Activated CD4-positive, alpha-beta memory T cell treated with anti-CD3 and anti-CD28 coated beads, Interleukin-2, amount 10 ng/mL, durations not matched to agents 7 days and 5 days (primary cell): Measurements from ENCODE around the gene FDX1. TPM values are rescaled to one million over a fixed set of nuclear protein-coding genes. Genes with fewer than 3 reads are reported as not detected.

Source experiments
- CTCF ChIA-PET: fragments of 350-600 bp; sonication (Branson Sonifier 250); formaldehyde crosslinking; loops from one replicate; lab custom pipeline; 2021; ENCODE audit warnings: antibody characterized with exemption, inconsistent platforms; lab: Charles Lee
- POLR2A ChIA-PET: fragments of 350-600 bp; sonication (Branson Sonifier 250); formaldehyde crosslinking; loops from one replicate; lab custom pipeline; 2021; ENCODE audit warnings: antibody characterized with exemption; lab: Charles Lee
- DNase-seq: peaks from one replicate; pipeline ENCODE4 v3.0.0-alpha.2; 2020
- H3K27ac Mint-ChIP-seq: one replicate; pipeline ENCODE4 v1.8.0; 2021; ENCODE audit warnings: mild to moderate bottlenecking, mixed read lengths
- H3K27me3 Mint-ChIP-seq: one replicate; pipeline ENCODE4 v1.8.0; 2021; ENCODE audit warnings: mixed read lengths
- H3K36me3 Mint-ChIP-seq: one replicate; pipeline ENCODE4 v1.8.0; 2021; ENCODE audit warnings: low read depth, mixed read lengths
- H3K4me1 Mint-ChIP-seq: one replicate; pipeline ENCODE4 v1.8.0; 2021; ENCODE audit warnings: mixed read lengths
- H3K4me3 Mint-ChIP-seq: one replicate; pipeline ENCODE4 v1.8.0; 2021; ENCODE audit warnings: mild to moderate bottlenecking, mixed read lengths
- H3K9me3 Mint-ChIP-seq: one replicate; pipeline ENCODE4 v1.8.0; 2021; ENCODE audit warnings: mixed read lengths
- total RNA-seq, 2 experiments: library from RNA; stranded (reverse); gene quantifications; one replicate each; pipeline ENCODE4 v1.2.3, GENCODE V29; 2021

The FDX1 gene
- total RNA-seq, 2 experiments from 2014 or later, result 10.9 to 11.6 TPM

GRCh38 chr11:110422306-110422905 lies 7.3 kb upstream of the FDX1 start:
- Mint-ChIP-seq H3K4me1 (no peaks in the 10 kb centered on the region), H3K36me3 (peaks cover 3% of the 10 kb centered on the region), H3K4me3 (no peak overlapping the region), H3K9me3 (peaks cover 8% of the 10 kb centered on the region), H3K27ac (no peak overlapping the region), H3K27me3 (peaks cover 5% of the 10 kb centered on the region)
- ChIA-PET CTCF (interaction anchor here (0.9 kb wide), 1 partner anchor 13 kb away, joined by 3 read pairs; no protein-coding TSS in a partner anchor), POLR2A (no interaction called here)
- DNase-seq, result no peak

DNA sequence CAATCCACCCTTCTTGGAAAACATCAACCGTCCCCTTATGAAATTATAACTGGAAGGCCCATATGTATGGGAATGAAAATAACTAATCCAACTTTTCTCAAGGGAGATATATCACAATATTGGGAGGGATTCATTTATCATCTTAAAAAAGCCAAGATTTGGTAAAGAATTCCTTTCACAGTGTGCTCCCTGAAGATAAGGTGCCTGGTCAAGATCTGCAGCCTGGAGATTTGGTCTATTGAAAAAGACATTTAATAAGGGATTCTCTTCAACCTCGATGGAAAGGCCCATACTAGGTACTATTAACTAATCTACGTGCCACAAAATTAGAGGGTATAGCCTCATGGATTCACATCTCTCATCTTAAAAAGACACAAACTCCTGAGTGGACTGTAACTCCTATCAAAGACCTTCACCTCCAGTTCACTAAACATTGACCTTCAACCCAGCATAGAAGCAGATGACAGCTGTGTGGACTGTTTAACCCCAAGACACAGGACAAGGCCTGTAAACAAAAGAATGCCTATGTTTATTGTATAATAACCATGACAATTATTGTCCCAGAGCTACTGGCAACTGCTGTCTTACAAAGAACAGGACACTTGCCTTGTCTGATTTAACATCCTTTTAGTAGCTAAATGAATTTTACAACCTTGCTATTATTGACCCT lies 4.8 kb upstream of the FDX1 start:
- peaks cover 8% of the 10 kb centered on the region for H3K9me3 Mint-ChIP-seq

GRCh38 chr11:110425751-110426545 lies 3.8 kb upstream of the FDX1 start:
- DNase-seq, result no peak
- CTCF ChIA-PET, result interaction anchor here (0.6 to 1.7 kb wide), 5 partner anchors 9 to 228 kb away, joined by 3 to 6 read pairs (median 4); no protein-coding TSS in a partner anchor
- Mint-ChIP-seq H3K9me3 (peaks cover 4% of the 10 kb centered on the region), H3K36me3 (peaks cover 3% of the 10 kb centered on the region), H3K4me3 (no peak overlapping the region), H3K27me3 (no peaks in the 10 kb centered on the region), H3K27ac (no peak overlapping the region), H3K4me1 (peaks cover 13% of the 10 kb centered on the region)
- POLR2A ChIA-PET, result no interaction called here

More for the DNA sequence above, 4.8 kb upstream of the FDX1 start:
- no peak overlapping the region for H3K27ac Mint-ChIP-seq
- peaks cover 11% of the 10 kb centered on the region for H3K4me1 Mint-ChIP-seq
- CTCF ChIA-PET, result interaction anchor here (1.2 kb wide), 1 partner anchor 10 kb away, joined by 6 read pairs; no protein-coding TSS in a partner anchor
- DNase-seq, result no peak
- H3K27me3 Mint-ChIP-seq, result peaks cover 2% of the 10 kb centered on the region
- no peak overlapping the region for H3K4me3 Mint-ChIP-seq
- peaks cover 3% of the 10 kb centered on the region for H3K36me3 Mint-ChIP-seq
- POLR2A ChIA-PET, result no interaction called here

- H3K36me3 Mint-ChIP-seq, result peaks cover 3% of the 10 kb centered on the region
- DNase-seq, result no peak
- peaks cover 30% of the 10 kb centered on the region for H3K4me1 Mint-ChIP-seq
- no peak overlapping the region for H3K27ac Mint-ChIP-seq
- no peaks in the 10 kb centered on the region for H3K9me3 Mint-ChIP-seq
- ChIA-PET POLR2A (no interaction called here), CTCF (interaction anchor here (0.7 to 8.1 kb wide), 5 partner anchors 13 to 660 kb away, joined by 3 to 107 read pairs (median 13); no protein-coding TSS in a partner anchor)
- no peaks in the 10 kb centered on the region for H3K27me3 Mint-ChIP-seq
- no peak overlapping the region for H3K4me3 Mint-ChIP-seq
These were observed 1.7 kb upstream of the FDX1 start for GRCh38 chr11:110428040-110428439.

DNA sequence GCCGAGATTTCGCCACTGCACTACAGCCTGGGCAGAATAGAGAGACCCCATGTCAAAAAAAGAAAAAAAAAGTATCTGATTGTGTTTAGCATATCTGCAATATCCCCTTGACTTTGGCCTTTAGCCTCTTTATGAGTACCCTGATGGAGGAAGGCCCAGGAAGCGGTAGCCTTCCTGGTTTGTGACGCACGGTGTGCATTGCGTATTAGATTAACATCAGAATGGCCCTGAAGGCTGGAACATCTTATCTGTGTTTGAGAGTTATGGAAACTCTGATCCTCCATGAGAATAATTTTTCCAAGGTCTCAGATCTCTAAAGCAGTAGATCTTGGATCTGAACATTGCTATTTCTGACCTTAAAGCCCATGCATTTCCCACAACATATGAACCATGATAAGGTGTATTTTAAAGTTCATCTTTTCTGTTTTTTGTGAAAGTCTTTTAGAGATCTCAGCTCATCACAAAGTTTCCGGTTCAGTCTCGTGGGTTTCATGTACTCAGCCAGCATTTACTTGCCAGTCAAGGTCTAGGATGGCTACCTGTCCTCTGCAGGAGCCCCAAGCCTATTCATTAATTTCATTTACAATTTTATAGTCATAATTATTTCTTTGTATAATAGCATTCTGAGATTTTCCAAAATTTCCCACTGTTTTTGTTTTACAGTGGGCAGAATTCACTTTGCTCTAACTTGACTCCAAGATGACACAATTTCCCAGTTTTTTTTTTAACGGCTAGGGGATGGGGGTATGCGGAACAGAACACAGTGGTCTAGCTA lies 605 bp upstream of the FDX1 start:
- Mint-ChIP-seq H3K27ac (peak overlapping the region; percentile 72), H3K9me3 (no peaks in the 10 kb centered on the region), H3K36me3 (peaks cover 3% of the 10 kb centered on the region), H3K4me1 (peaks cover 40% of the 10 kb centered on the region), H3K27me3 (no peaks in the 10 kb centered on the region), H3K4me3 (peak overlapping the region; percentile 72)
- POLR2A ChIA-PET, result interaction anchor here (0.6 to 2.3 kb wide), 10 partner anchors 17 to 479 kb away, joined by 3 to 8 read pairs (median 3); partner anchors contain the start of gene RDX
- no peak for DNase-seq
- CTCF ChIA-PET, result interaction anchor here (0.6 to 8.1 kb wide), 24 partner anchors 9 to 990 kb away, joined by 3 to 107 read pairs (median 4); partner anchors contain the start of gene RDX

DNA sequence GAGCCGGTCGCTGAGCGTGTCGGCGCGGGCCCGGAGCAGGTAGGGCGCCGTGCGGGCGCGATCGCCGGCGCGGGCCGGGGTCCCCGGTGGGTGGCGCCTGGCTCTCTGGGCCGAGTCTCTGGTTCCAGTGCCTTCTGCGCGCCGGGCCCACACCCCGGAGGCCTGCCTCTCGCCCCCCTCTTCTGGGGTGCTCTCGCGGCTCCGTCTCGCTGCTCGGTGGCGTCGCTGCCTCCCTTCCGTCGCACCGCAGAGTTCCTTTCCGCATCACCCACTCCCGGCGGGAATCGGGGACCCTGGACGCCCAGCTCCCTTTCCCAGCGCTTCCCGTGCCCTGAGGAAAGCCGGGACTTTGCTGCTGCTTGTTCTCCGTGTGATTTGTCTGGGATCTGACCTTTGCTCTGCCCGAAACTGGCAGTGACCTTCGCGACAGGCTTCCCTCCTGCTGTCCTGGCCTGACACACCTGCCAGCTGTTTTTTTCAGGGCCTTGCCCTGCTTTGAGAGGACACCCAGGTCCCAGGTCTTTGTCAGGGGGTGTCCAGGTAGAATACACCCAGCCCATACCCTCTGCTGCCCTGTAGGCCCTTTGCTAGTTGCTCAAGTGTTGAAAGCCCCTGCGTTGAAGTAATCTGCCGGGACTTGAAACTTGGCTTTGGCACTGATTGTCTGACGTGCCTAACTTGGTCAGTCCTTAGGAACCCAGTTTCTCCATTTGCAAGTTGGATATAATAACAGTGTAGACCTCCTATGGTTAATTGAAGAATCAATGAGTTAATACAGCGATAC lies 711 bp downstream of the FDX1 start:
- H3K36me3 Mint-ChIP-seq, result peaks cover 3% of the 10 kb centered on the region
- peak; percentile 18 for DNase-seq
- peak overlapping the region; percentile 86 for H3K27ac Mint-ChIP-seq
- no peaks in the 10 kb centered on the region for H3K27me3 Mint-ChIP-seq
- no peaks in the 10 kb centered on the region for H3K9me3 Mint-ChIP-seq
- CTCF ChIA-PET, result interaction anchor here (1.0 to 8.1 kb wide), 14 partner anchors 10 to 361 kb away, joined by 3 to 107 read pairs (median 6); partner anchors contain the start of gene RDX
- POLR2A ChIA-PET, result interaction anchor here (1.0 to 2.3 kb wide), 6 partner anchors 15 to 477 kb away, joined by 3 to 8 read pairs (median 5); no protein-coding TSS in a partner anchor
- peak overlapping the region; percentile 96 for H3K4me3 Mint-ChIP-seq
- peaks cover 46% of the 10 kb centered on the region for H3K4me1 Mint-ChIP-seq

- no peak for DNase-seq
- no peaks in the 10 kb centered on the region for H3K9me3 Mint-ChIP-seq
- peak overlapping the region; percentile 96 for H3K4me3 Mint-ChIP-seq
- H3K27me3 Mint-ChIP-seq, result no peaks in the 10 kb centered on the region
- ChIA-PET CTCF (interaction anchor here (1.0 to 8.1 kb wide), 8 partner anchors 16 to 362 kb away, joined by 3 to 107 read pairs (median 10); no protein-coding TSS in a partner anchor), POLR2A (interaction anchor here (1.0 to 2.3 kb wide), 5 partner anchors 14 to 103 kb away, joined by 3 to 8 read pairs (median 5); no protein-coding TSS in a partner anchor)
- peaks cover 3% of the 10 kb centered on the region for H3K36me3 Mint-ChIP-seq
- peak overlapping the region; percentile 86 for H3K27ac Mint-ChIP-seq
- H3K4me1 Mint-ChIP-seq, result peaks cover 51% of the 10 kb centered on the region
These were observed 1.4 kb downstream of the FDX1 start for GRCh38 chr11:110431051-110431672.

DNA sequence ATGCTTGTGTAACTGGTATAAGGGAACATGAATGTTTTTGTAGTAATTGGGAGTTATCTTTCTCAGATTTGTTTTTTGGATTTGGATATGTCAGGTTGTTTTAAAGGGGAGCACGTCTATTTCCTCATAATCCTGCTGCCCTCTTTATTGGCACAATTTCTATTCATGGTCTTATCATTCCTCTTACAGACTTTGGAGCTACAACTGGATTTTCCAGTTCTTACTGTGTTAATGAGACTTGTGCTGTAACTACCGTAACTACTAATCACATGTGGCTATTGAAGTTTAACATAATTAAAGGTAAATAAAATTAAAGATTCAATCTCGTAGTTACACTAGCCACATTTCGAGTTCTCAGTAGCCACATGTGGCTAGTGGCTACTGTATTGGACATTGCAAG lies 1.9 kb downstream of the FDX1 start:
- POLR2A ChIA-PET, result interaction anchor here (1.4 kb wide), 1 partner anchor 83 kb away, joined by 4 read pairs; no protein-coding TSS in a partner anchor
- peaks cover 55% of the 10 kb centered on the region for H3K4me1 Mint-ChIP-seq

DNA sequence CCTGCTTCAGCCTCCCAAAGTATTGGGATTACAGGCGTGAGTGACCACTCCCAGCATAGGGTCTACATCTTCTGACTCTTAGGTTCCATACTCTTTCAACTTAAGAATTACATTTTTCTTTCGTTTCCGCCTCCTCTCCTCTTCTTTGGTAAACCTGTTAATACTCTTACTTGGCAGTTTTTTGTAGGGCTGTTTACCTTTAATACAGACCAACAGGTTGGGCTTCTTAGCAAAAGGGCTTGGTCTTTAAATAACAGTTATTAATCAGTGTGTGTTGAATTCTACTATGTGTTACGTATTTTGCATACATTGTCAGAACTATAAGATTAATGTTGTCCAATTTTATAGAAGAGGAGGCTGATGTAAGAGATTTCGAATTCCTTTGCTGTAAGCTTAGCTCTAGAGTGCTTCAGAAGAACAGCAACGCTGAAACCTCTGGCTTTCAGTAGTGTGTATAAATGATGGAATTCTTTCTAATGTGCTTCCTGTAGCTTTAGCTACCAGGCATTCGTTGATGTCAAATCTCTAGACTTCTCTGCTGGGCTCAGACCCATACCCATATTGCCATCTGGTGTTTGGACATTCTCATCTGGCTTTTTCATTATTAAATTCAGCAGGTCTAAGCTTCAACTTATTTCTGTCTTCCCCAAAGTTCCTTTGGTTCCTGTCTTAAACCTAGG lies 3.1 kb downstream of the FDX1 start:
- peaks cover 16% of the 10 kb centered on the region for H3K36me3 Mint-ChIP-seq
- H3K9me3 Mint-ChIP-seq, result no peaks in the 10 kb centered on the region
- no peaks in the 10 kb centered on the region for H3K27me3 Mint-ChIP-seq
- H3K4me3 Mint-ChIP-seq, result no peak overlapping the region
- H3K4me1 Mint-ChIP-seq, result peaks cover 61% of the 10 kb centered on the region
- CTCF ChIA-PET, result interaction anchor here (0.9 to 8.1 kb wide), 12 partner anchors 18 to 791 kb away, joined by 3 to 107 read pairs (median 3); no protein-coding TSS in a partner anchor
- no peak overlapping the region for H3K27ac Mint-ChIP-seq
- POLR2A ChIA-PET, result interaction anchor here (0.9 to 1.4 kb wide), 2 partner anchors 84 to 232 kb away, joined by 3 to 4 read pairs; no protein-coding TSS in a partner anchor
- DNase-seq, result no peak

More for the DNA sequence above, 1.9 kb downstream of the FDX1 start:
- peak overlapping the region; percentile 96 for H3K4me3 Mint-ChIP-seq
- no peaks in the 10 kb centered on the region for H3K27me3 Mint-ChIP-seq
- H3K27ac Mint-ChIP-seq, result no peak overlapping the region
- no peaks in the 10 kb centered on the region for H3K9me3 Mint-ChIP-seq
- CTCF ChIA-PET, result interaction anchor here (0.9 to 8.1 kb wide), 6 partner anchors 19 to 362 kb away, joined by 3 to 107 read pairs (median 6); no protein-coding TSS in a partner anchor
- DNase-seq, result no peak
- H3K36me3 Mint-ChIP-seq, result peaks cover 5% of the 10 kb centered on the region
